Fibroblast of peridontal ligament (primary cell): ENCODE results near the gene ISLR2.
"Not testable (repeated sequence)": the region's sequence is repeated elsewhere in the genome, so short reads cannot be mapped to it uniquely, and the experiment has no call there.

Source experiments
- DNase-seq: peaks from one replicate; pipeline ENCODE4 v3.0.0-alpha.2; 2010; ENCODE audit errors: extremely low read depth

ISLR2 gene, protein sequence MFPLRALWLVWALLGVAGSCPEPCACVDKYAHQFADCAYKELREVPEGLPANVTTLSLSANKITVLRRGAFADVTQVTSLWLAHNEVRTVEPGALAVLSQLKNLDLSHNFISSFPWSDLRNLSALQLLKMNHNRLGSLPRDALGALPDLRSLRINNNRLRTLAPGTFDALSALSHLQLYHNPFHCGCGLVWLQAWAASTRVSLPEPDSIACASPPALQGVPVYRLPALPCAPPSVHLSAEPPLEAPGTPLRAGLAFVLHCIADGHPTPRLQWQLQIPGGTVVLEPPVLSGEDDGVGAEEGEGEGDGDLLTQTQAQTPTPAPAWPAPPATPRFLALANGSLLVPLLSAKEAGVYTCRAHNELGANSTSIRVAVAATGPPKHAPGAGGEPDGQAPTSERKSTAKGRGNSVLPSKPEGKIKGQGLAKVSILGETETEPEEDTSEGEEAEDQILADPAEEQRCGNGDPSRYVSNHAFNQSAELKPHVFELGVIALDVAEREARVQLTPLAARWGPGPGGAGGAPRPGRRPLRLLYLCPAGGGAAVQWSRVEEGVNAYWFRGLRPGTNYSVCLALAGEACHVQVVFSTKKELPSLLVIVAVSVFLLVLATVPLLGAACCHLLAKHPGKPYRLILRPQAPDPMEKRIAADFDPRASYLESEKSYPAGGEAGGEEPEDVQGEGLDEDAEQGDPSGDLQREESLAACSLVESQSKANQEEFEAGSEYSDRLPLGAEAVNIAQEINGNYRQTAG

GRCh38 chr15:74130155-74130848 is at the start of gene ISLR2:
TSS of gene ISLR2 (plus strand) at chr15:74130586. CDS start at chr15:74132755, 2,169 bp downstream.
- no peak for DNase-seq

- DNase-seq, result not testable (repeated sequence)
These were observed 47.9 kb upstream of the ISLR2 start, which contains the start of gene GOLGA6A for GRCh38 chr15:74082450-74082849. TSS of gene GOLGA6A (minus strand) at chr15:74082550. CDS start at chr15:74082509, 41 bp downstream.

DNA sequence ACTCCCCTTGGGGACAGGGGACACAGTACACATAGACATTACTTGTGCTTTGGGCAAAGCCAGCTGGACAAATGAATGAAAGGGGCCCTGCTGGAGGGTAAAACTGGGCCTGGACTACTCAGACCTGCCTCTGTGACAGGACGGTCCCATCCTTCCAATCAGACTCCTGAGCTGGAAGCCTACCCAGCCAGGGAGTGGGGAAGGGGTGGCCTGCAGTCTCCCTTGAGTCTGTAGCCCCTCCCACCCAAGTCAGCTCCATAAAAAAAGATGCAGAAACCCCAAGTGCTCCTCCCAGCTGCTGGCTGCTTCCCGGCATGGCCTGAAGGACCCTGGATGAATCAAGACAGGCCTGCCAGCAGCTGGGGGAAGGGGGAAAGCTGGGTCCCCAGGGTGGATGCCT is 35.8 kb upstream of the ISLR2 start:
- DNase-seq, result not testable (repeated sequence)

- DNase-seq, result not testable (repeated sequence)
These were observed 34.8 kb upstream of the ISLR2 start for GRCh38 chr15:74095610-74096009.

- DNase-seq, result not testable (repeated sequence)
These were observed 33.5 kb upstream of the ISLR2 start for GRCh38 chr15:74096753-74097474.

GRCh38 chr15:74099963-74100733 is 30.2 kb upstream of the ISLR2 start:
- DNase-seq, result peak; percentile 84

DNA sequence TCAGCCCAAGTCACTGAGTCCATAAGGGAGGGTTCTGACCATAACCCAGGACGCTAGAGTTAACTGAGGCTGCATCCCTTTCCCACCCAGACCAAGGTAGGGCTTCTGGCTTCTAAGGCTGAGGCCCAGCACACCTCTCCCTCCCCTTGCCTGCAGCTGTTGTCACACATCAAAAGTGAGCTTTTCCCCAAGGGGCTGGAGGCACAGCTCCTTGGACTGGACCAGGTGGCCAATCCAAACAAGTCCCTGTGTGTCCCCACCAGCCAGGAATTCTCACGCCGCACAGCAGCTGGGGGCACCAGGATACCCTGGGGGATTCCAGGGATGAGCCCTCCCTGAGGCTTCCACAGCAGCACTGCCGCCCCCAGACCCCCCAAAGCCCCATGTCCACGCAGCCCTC is 22.3 kb upstream of the ISLR2 start:
- DNase-seq, result no peak

DNA sequence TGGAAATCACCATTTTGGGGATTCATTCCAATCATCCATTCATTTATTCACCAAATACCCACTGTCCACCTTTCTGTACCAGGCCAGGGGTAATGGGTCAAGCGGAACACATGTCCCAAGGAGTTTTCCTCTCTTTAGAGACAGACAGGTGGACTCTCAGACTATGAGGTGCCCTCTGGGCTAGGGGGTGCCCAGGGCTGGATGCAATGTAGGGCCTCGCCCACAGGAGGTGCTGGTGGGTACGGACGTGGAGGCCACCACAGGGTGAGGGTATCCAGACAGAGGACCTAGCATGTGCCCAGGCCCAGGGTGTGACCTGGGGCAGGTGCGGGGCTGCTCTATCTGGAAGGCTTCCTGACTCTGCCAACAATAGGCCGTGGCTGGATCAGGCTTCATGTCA is 21.8 kb upstream of the ISLR2 start:
- not testable (repeated sequence) for DNase-seq

DNA sequence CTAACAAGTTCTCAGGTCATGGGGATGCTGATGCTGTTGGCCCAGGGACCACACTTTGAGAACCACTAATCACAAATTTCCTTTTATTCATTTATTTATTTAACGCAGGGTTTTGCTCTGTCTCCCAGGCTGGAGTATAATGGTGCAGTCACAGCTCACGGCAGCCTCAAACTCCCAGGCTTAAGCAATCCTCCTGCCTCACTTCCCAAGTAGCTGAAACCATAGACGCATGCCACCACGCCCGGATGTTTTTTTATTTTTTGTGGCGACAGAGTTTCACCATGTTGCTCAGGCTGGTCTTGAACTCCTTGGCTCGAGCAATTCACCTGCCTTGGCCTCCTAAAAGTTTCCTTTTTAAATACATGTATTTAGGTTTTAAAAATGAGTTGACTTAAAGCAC is 20.7 kb upstream of the ISLR2 start:
- DNase-seq, result no peak

DNA sequence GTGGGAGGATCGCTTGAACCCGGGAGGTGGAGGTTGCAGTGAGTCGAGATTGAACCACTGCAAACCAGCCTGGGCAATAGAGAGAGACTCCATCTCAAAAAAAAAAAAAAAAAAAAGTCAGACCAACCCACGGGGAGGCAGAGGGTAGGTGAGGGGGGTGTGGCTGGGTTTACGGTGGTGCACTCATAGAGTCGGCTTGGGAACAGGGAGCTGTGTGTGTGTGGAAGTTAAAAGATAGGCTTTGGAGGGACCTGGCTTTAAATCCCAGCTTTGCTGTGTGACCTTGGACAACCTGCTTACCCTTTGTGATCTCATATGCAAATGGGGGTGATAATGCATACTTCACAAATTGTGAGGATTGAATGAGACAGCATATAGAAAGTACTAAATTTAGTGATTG is 10.0 kb upstream of the ISLR2 start:
- no peak for DNase-seq

- DNase-seq, result no peak
These were observed 9.3 kb upstream of the ISLR2 start for GRCh38 chr15:74121039-74121438.

GRCh38 chr15:74121858-74122257 is 8.5 kb upstream of the ISLR2 start:
- no peak for DNase-seq

DNA sequence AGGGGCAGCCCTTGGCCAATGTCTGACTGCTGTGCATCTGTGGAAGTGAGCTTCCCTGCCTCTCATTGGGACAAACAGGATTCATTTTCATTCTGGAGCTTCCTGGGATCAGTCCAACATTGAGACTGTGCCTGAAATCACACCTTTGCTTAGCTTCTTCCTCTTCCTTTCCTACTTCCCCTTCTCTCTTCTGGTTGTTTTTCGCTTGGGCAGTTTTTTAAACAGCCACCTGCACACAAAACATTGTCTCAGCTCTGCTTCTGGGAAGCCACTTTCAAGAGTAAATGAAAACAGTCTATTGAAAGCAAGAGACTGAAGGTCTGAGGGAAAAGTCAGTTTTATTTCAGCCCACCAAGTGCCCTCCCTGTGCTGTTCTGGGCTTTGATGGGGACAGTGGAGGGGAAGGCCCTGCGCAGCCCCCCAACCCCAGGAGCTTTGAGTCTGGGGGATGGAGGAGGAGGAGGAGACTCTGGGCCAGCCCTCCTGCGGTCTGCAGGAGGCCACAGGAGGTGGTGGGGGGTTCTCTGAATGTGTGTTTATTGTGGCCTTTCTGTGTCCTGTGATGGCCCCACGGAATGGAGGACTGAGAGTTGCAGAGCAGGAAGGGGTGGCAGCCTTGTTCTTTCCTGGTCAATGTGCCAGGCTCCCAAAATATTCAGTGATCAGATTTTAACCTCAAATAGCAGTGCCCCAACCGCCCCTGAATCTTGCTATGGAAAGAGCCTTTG is 7.8 kb upstream of the ISLR2 start:
- DNase-seq, result no peak

DNA sequence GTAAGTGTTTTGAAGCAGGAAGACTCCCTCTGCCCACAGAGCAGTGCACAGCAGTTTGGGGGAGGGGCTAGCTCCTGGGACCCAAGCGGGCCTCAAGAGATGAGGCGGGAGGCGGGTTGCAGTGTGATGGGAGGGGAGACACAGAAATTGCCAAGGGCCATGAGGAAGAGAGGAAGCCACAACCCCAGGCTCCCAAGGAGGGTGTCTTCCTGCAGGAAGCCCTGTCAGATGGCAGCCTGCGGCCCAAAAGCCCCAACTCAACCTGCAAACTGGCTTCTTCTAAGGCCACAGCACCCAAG is 7.3 kb upstream of the ISLR2 start:
- DNase-seq, result no peak

GRCh38 chr15:74123658-74124057 is 6.7 kb upstream of the ISLR2 start:
- no peak for DNase-seq

DNA sequence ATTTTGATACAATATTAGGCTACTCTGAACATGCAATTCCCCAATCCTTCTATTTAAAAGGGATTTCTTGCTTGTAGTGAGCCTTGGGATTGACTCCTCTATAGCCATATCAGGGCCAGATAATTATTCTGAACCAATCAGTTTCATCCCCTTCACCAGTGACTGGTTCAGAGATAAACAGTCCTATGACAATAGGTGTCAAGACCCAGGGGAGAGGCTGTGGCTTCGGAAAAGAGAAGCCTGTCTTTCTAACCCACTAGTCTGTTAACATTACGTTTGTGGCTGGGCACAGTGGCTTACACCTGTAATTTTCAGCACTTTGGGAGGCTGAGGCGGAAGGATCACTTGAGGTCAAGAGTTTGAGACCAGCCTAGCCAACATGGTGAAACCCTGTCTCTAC is 6.2 kb upstream of the ISLR2 start:
- no peak for DNase-seq

DNA sequence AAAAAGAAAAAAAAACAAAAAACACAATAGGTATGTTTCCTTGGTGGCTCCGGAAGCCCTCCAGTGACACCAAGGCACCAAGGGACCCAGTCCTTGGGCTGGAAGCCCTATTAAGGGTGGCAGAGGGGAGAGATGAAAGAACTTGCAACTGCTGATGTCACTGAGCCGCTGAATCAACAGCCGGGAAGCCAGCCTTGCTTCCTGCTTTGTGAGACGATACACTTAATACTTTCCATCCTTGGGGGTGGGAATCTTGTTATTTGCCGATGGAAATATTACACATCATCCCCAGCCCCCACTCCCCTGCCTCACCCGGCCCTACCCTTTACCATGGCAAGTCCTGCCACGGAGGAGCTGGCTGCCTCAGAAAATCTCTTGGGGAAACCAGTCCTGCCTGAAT is 5.6 kb upstream of the ISLR2 start:
- no peak for DNase-seq

- peak; percentile 70 for DNase-seq
These were observed 3.0 kb upstream of the ISLR2 start for GRCh38 chr15:74127255-74127953.

DNA sequence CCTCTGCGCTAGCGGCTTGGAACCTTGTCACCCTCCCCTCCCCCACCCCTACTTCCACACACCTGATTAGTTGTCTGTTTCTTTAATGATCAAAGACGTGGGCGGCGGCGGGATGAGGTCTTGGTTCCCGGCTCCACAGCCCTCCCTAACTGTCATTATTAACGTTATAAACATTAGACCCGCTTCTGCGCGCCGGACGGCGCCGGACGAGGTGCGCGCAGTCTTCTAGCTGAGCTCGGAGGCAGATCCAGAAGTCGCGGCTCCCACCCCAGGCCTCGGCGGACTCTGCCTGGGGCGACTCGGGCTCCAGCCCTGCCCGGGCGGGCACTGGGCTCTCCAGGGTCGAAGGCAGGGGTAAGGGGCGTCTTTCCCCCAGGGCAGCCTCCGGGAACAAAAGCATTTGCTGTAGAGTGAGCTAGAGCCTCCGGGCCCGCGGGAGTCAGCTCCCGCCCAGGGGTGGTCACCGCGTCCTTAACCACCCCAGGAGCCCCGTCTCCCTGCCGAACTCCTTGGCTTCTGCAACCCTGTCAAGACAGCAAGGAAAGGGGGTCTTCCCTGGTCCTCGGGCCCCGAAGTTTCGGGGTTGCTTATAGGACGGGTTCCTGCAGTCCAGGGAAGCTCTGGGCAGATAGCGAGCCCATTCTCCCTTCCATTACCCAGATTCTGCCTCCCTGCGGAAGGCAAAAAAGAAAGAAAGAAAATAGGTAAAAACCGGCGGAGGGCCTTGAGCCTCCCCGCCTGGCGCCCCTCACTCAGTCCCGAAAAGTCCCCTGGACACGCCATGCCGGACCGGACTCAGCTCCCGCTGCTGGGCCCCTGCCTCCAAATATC is 2.2 kb upstream of the ISLR2 start:
- DNase-seq, result no peak
